Ishikawa (cell line): ENCODE results near the gene FGF14.

Source experiments
- EGR1 ChIP-seq: IDR thresholded peaks from 2 replicates; pipeline ENCODE4 v1.6.1; 2012
- EP300 ChIP-seq: IDR thresholded peaks from 2 replicates; pipeline ENCODE4 v1.6.1; 2012; ENCODE audit warnings: borderline replicate concordance
- FOXM1 ChIP-seq: IDR thresholded peaks from 2 replicates; pipeline ENCODE4 v1.6.1; 2012; ENCODE audit warnings: low read depth, borderline replicate concordance
- MAX ChIP-seq: IDR thresholded peaks from 2 replicates; pipeline ENCODE4 v1.6.1; 2012
- RAD21 ChIP-seq: IDR thresholded peaks from 2 replicates; pipeline ENCODE4 v1.6.1; 2012; ENCODE audit warnings: low read depth
- REST ChIP-seq: IDR thresholded peaks from 2 replicates; pipeline ENCODE4 v1.6.1; 2012; ENCODE audit warnings: low read depth, mild to moderate bottlenecking
- TAF1 ChIP-seq: IDR thresholded peaks from 2 replicates; pipeline ENCODE4 v1.6.1; 2012; ENCODE audit warnings: low read depth, mild to moderate bottlenecking
- TCF12 ChIP-seq: IDR thresholded peaks from 2 replicates; pipeline ENCODE4 v1.6.1; 2012; ENCODE audit warnings: low read depth
- USF1 ChIP-seq: IDR thresholded peaks from 2 replicates; pipeline ENCODE4 v1.6.1; 2012
- YY1 ChIP-seq: IDR thresholded peaks from 2 replicates; pipeline ENCODE4 v1.6.1; 2012; ENCODE audit warnings: low read depth
- ZBTB7A ChIP-seq: IDR thresholded peaks from 2 replicates; pipeline ENCODE4 v1.6.1; 2012; ENCODE audit warnings: low read depth

- TF ChIP-seq ZBTB7A (no peak), EP300 (no peak), USF1 (no peak), YY1 (no peak), REST (no peak), RAD21 (no peak), TAF1 (no peak), EGR1 (no peak), MAX (no peak), FOXM1 (no peak), TCF12 (no peak)
Observed at GRCh38 chr13:102395939-102396338, 5.9 kb downstream of the FGF14 start.
